ENCODE results near the gene SMS.
A peak's percentile ranks its signal among the peaks of the same experiment; 100 is the strongest.

Gene SMS

DNA sequence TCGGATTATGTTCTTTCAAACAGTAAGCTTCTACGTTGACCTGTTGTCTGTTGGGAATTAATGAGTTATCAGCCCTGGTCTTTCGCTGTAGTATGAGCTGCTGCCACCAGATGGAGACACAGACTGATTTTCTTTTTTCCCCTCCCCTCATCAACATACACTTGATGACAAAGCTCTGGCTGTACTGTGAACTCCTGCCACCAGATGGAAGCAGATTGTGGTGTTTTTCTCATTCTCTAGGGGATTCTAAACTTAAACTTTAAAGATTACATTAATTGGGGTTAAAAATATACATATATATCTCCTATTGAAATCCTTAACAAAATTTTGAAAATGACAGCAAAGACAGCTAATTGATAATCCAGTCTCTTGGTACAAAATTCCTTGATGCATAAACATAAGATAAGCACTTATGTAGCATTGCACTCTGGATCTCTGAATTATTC, 44.8 kb downstream of the SMS start:
- Mint-ChIP-seq H3K36me3 (peaks cover 8% of the 10 kb centered on the region), H3K4me1 (ENCODE audit: low read depth) (peaks cover 14% of the 10 kb centered on the region), H3K9me3 (ENCODE audit: low read depth) (no peaks in the 10 kb centered on the region), H3K27ac (peak overlapping the region; percentile 19), H3K27me3 (no peaks in the 10 kb centered on the region), H3K4me3 (no peak overlapping the region)

DNA sequence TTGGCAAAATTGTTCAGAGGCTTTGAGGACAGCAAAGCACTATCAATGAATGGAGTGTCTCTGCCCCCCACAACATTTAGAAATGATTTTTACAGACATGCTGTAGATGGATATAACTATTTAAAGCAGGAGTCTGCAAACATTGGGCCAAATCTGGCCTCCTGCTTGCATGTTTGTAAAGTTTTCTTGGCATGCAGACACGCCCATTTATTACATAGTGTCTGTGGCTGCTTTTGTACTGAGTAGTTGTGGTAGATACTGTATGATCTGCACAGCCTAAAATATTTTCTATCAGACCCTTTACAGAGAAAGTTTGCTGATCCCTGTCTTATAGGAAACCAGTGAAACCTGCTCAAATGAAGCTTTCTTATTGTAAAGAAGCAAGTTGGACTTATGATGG, 46.1 kb downstream of the SMS start:
- Mint-ChIP-seq H3K4me3 (no peak overlapping the region), H3K27ac (no peak overlapping the region), H3K9me3 (ENCODE audit: low read depth) (no peaks in the 10 kb centered on the region), H3K4me1 (ENCODE audit: low read depth) (peaks cover 19% of the 10 kb centered on the region), H3K36me3 (peaks cover 11% of the 10 kb centered on the region), H3K27me3 (no peaks in the 10 kb centered on the region)

DNA sequence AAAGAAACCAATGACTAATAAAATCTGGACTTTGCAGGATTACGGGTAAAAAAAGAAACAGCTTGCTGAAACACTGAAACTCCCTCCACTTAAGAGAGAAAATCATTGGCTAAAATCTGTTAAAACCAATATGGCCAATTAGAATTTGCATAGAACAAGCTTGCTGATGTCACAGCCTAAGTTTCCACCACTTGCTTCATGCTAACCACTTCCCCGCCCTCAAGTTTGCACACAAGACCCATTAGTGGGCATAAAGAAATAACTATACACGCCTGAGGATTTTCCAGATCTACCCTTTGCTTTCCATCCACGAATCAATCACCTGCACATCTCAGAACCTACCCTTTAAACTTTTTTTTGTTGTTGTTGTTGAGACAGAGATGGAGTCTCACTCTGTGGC, 48.9 kb downstream of the SMS start:
- Mint-ChIP-seq H3K4me3 (no peak overlapping the region), H3K27me3 (no peaks in the 10 kb centered on the region), H3K27ac (peak overlapping the region; percentile 82), H3K4me1 (ENCODE audit: low read depth) (peaks cover 23% of the 10 kb centered on the region), H3K36me3 (peaks cover 13% of the 10 kb centered on the region), H3K9me3 (ENCODE audit: low read depth) (no peaks in the 10 kb centered on the region)

DNA sequence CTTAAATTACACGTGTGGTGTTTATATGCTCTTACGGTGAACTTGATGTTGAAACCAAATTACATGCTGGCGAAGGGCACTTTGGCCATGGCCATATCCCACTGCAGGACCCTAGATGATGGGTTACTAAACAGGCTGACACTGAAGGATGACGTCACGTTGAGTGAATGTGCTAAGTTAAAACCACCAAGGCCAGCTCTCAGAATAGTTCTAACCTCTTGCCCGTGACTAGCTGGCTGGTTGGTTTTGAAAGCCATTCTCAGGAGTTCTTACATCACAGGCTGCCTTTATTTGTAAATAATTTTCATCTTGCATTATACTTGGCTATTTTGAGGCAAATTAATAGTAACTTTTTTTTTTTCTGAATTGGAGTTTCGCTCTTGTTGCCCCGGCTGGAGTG, 50.3 kb downstream of the SMS start:
- Mint-ChIP-seq H3K4me3 (no peak overlapping the region), H3K27me3 (no peaks in the 10 kb centered on the region), H3K4me1 (ENCODE audit: low read depth) (peaks cover 29% of the 10 kb centered on the region), H3K9me3 (ENCODE audit: low read depth) (no peaks in the 10 kb centered on the region), H3K36me3 (peaks cover 11% of the 10 kb centered on the region), H3K27ac (peak overlapping the region; percentile 85)

DNA sequence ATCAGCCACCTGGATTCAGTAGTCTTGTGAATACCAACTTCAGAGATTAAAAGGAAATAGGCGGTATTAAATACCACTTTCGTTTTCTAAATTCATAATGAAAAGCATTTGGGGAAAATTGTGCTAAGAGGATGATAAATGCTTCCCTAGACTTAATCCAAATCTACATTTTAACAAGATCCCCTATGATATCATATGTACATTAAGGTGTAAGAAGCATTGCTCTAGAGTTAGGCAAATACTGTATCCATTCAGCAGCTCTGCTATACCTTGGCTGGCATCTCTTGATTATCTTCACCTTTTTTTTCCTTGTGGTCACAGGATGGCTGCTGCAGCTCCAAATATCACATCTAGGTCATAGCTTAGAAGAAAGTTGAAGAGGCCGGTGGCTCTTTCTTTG, 51.0 kb downstream of the SMS start:
- Mint-ChIP-seq H3K4me3 (peak overlapping the region; percentile 17), H3K4me1 (ENCODE audit: low read depth) (peaks cover 34% of the 10 kb centered on the region), H3K27me3 (no peaks in the 10 kb centered on the region), H3K27ac (peak overlapping the region; percentile 85), H3K36me3 (peaks cover 13% of the 10 kb centered on the region), H3K9me3 (ENCODE audit: low read depth) (no peaks in the 10 kb centered on the region)

DNA sequence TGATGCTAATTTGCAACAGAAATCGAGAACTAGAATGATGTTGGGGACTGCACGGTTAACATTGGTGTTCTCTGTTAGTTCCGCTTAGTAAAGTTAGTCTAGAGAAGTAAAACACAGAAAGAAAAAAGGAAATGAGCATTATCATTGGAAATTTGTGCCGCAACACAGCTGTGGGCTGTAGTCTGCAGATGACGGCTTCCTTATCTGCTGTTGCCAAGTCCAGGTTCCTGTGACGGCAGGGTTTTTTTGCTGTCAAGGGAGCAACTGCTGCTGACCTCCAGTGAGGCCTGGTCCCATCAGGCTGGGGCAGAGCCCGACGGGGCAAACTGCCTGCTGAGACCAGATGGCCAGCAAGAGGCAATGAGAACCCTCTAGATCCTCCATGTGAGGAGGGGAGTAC, 52.8 kb downstream of the SMS start:
- H3K4me3 Mint-ChIP-seq: no peak overlapping the region
- no peaks in the 10 kb centered on the region for H3K9me3 Mint-ChIP-seq (ENCODE audit: low read depth)
- peaks cover 13% of the 10 kb centered on the region for H3K36me3 Mint-ChIP-seq
- peaks cover 38% of the 10 kb centered on the region for H3K4me1 Mint-ChIP-seq (ENCODE audit: low read depth)
- H3K27ac Mint-ChIP-seq: peak overlapping the region; percentile 58
- no peaks in the 10 kb centered on the region for H3K27me3 Mint-ChIP-seq

DNA sequence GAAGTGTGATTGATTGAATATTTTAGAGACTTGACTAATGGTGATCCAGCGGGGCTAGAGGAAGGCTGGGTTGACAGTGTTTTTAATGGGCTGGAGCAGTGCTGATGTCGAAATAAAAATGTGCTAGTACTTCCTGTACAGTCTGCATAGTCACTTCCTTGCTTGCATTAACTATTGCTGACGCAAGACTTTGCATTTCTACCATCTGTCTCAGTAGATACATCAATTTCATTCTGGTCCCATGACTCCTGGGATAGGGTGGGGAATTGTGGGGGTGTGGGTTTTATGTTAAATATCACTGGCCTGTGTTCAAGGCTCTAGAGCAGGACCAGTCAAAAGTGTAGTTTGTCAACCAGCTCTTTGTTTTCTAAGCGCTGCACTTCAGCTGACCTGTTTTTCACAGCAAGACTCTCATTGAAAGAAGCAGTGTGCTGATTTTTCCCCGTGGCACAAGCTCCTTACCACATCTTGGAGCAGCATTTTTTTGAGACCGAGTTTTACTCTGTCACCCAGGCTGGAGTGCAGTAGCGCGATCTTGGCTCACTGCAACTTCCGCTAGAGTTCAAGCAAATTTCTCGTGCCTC, 56.5 kb downstream of the SMS start:
- no peaks in the 10 kb centered on the region for H3K27me3 Mint-ChIP-seq
- no peaks in the 10 kb centered on the region for H3K9me3 Mint-ChIP-seq (ENCODE audit: low read depth)
- H3K4me3 Mint-ChIP-seq: no peak overlapping the region
- H3K36me3 Mint-ChIP-seq: peaks cover 4% of the 10 kb centered on the region
- peak overlapping the region; percentile 83 for H3K27ac Mint-ChIP-seq
- H3K4me1 Mint-ChIP-seq (ENCODE audit: low read depth): peaks cover 19% of the 10 kb centered on the region

DNA sequence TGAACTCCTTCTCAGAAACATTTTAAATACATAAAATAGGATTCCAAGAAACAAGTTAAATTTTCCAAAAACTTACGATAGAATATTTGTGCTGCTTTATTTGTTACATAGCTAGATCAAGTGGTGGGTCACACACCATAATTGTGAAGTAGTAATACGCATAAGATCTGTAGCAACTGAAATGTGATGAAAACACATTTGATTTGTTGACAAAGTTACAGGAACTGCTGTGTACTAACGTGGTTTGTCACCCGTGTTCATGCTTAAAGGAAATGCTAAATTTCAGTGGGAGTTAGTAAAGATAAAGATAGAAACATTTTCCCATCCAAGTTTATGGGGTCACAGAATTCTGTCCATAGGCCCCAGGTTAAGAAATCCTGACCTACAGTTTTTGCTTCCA, 57.5 kb downstream of the SMS start:
- Mint-ChIP-seq H3K27ac (no peak overlapping the region), H3K36me3 (peaks cover 9% of the 10 kb centered on the region), H3K9me3 (ENCODE audit: low read depth) (no peaks in the 10 kb centered on the region), H3K4me3 (no peak overlapping the region), H3K27me3 (no peaks in the 10 kb centered on the region), H3K4me1 (ENCODE audit: low read depth) (peaks cover 23% of the 10 kb centered on the region)

DNA sequence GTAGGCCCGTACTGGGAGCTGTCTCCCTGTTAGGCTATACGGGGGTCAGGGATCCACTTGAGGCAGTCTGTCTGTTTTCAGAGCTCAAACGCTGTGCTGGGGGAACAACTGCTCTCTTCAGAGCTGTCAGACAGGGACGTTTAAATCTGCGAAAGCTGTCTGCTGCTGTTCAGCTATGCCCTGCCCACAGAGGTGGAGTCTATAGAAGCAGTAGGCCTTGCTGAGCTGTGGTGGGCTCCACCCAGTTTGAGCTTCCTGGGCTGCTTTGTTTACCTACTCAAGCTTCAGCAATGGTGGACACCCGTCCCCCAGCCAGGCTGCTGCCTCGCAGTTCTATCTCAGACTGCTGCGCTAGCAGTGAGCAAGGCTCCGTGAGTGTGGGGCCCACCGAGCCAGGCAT, 64.4 kb downstream of the SMS start:
- H3K9me3 Mint-ChIP-seq (ENCODE audit: low read depth): no peaks in the 10 kb centered on the region
- H3K4me1 Mint-ChIP-seq (ENCODE audit: low read depth): peaks cover 23% of the 10 kb centered on the region
- H3K27me3 Mint-ChIP-seq: no peaks in the 10 kb centered on the region
- H3K4me3 Mint-ChIP-seq: no peak overlapping the region
- peaks cover 6% of the 10 kb centered on the region for H3K36me3 Mint-ChIP-seq
- H3K27ac Mint-ChIP-seq: no peak overlapping the region

DNA sequence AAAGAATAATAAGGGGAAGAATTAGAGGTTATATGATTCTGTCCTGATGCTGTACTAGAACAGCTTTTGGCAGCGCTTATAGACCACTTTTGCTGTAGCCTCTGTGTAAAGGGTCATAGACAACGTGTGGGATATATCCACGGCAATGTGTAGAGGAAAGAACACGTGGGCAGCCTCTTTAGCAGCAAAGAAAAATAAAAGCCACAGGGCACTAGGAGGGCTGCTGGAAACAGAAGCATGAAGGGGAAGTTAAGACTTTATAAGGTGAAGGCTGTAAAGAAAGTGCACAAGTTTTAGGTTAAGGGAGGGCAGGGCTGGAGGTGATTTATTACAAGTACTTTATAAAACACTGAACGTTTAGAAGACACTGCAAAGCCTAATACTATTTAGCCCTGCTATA, 71.5 kb downstream of the SMS start:
- H3K9me3 Mint-ChIP-seq (ENCODE audit: low read depth): no peaks in the 10 kb centered on the region
- H3K36me3 Mint-ChIP-seq: peaks cover 2% of the 10 kb centered on the region
- no peaks in the 10 kb centered on the region for H3K27me3 Mint-ChIP-seq
- H3K4me3 Mint-ChIP-seq: no peak overlapping the region
- no peak overlapping the region for H3K27ac Mint-ChIP-seq
- H3K4me1 Mint-ChIP-seq (ENCODE audit: low read depth): peaks cover 16% of the 10 kb centered on the region

DNA sequence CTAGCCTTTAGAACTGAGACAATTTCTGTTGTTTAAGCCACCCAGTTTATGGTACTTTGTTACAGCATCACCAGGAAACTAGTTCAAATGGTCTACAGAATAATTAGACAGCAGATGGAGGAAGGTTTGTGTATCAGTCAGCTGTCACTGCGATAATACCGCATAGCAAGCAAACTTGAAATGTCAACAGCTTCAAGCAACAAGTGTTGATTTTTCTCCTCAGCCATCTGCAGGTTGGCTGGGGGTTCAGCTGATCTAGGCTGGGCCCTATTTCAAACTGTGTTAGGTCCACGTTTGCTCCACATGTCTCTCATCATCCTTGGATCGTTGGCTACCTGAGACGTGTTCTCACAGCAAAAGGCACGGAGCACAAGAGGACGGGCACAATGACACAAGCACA, 72.4 kb downstream of the SMS start:
- peaks cover 10% of the 10 kb centered on the region for H3K4me1 Mint-ChIP-seq (ENCODE audit: low read depth)
- H3K9me3 Mint-ChIP-seq (ENCODE audit: low read depth): no peaks in the 10 kb centered on the region

DNA sequence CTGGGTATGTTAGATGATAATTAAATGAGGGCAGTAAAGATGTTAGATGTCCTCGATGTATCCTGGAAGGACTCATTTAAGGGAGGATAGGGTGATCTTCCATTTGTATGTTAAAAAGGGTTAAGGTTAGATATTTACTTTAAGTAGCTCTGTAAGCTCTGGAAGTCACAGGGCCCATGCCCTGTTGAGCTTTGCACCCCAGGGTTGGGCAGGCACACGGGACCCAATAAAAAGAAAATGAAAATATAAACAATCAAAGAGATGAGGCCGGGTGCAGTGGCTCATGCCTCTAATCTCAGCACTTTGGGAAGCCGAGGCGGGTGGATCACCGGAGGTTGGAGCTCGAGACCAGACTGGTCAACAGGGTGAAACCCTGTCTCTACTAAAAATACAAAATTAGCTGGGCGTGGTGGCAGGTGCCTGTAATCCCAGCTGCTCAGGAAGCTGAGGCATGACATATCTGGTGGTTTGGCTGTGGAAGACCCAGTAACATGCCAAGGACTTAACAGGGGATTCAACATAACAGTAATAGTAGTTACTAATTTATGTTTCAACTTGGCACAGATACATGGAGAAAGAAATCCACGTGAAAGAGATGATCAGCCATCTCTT, 74.7 kb downstream of the SMS start:
- Mint-ChIP-seq H3K36me3 (peaks cover 2% of the 10 kb centered on the region), H3K4me1 (ENCODE audit: low read depth) (peaks cover 3% of the 10 kb centered on the region), H3K27ac (no peak overlapping the region), H3K4me3 (no peak overlapping the region), H3K27me3 (no peaks in the 10 kb centered on the region), H3K9me3 (ENCODE audit: low read depth) (no peaks in the 10 kb centered on the region)

More for the DNA sequence above, 72.4 kb downstream of the SMS start:
- Mint-ChIP-seq H3K27ac (no peak overlapping the region), H3K4me3 (no peak overlapping the region), H3K27me3 (no peaks in the 10 kb centered on the region), H3K36me3 (peaks cover 2% of the 10 kb centered on the region)

DNA sequence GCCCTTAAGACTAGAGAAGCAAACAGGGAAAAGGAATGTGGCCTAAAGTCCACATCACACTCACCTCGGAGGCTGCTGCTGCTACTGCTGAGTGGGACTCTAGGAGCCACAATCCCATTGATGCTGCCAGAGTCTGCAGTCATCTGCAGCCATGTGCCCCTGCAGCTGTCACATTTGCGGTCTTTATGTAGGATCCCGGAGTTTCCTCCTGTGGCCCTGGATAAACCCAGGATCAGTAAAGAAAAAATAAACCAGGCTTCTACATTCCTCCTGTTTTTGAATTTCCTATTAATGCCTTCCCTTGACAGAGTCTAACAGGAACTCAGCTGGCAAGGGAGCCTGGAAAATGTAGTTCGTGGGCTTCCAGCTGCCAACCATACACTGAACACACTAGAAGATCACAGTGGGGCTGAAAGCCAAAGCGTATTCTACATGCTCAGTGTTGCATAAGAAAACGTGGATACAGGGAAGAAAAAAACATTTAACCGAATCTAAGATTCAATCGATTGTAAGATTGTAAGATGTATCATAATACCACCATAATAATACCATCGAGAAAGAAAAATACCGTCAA, 81.3 kb downstream of the SMS start:
- H3K27ac Mint-ChIP-seq: no peak overlapping the region
- no peak overlapping the region for H3K4me3 Mint-ChIP-seq
- no peaks in the 10 kb centered on the region for H3K4me1 Mint-ChIP-seq (ENCODE audit: low read depth)
- H3K27me3 Mint-ChIP-seq: no peaks in the 10 kb centered on the region
- H3K36me3 Mint-ChIP-seq: no peaks in the 10 kb centered on the region
- no peaks in the 10 kb centered on the region for H3K9me3 Mint-ChIP-seq (ENCODE audit: low read depth)

DNA sequence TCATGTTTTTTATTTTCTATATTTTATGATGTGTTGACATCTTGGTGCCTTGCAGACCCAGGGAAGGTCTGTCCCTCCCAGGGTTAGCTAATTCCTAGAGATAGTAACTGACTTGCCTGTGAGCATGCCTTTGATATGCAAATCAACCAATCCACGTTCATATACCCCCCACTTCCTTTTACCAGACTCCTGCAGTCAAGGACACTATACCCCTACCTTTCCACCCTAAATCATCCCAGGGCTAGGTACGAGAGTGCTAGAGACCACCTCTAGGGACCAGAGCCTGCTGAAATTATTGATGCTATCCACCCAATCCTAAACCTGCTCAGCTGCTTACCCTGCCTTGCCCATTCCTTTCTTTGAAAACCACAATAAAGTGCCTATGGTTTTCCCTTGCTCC, 84.1 kb downstream of the SMS start:
- peaks cover 7% of the 10 kb centered on the region for H3K4me1 Mint-ChIP-seq (ENCODE audit: low read depth)
- no peaks in the 10 kb centered on the region for H3K27me3 Mint-ChIP-seq
- H3K9me3 Mint-ChIP-seq (ENCODE audit: low read depth): no peaks in the 10 kb centered on the region
- no peak overlapping the region for H3K4me3 Mint-ChIP-seq
- no peak overlapping the region for H3K27ac Mint-ChIP-seq
- H3K36me3 Mint-ChIP-seq: no peaks in the 10 kb centered on the region

DNA sequence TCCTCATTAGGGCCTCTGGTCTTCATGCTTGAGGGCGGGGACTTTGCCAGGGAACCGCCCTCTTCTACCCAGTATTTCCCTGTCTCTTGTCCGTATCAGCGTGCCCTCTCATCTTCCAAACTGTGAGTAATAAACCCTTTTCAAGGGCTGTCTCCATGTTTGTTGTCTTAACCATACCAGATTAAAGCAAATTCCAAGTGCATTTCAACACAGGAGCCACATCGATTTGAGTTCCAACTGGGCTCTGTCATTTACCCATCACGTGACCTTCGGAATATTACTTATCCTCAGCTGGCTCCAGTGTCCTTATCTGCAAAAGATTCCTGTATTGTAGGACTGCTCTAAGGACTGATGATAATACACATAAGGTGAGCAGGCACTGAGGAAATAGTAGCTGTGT, 85.2 kb downstream of the SMS start:
- Mint-ChIP-seq H3K27me3 (no peaks in the 10 kb centered on the region), H3K27ac (no peak overlapping the region), H3K36me3 (no peaks in the 10 kb centered on the region), H3K4me3 (no peak overlapping the region), H3K4me1 (ENCODE audit: low read depth) (peaks cover 7% of the 10 kb centered on the region), H3K9me3 (ENCODE audit: low read depth) (no peaks in the 10 kb centered on the region)

DNA sequence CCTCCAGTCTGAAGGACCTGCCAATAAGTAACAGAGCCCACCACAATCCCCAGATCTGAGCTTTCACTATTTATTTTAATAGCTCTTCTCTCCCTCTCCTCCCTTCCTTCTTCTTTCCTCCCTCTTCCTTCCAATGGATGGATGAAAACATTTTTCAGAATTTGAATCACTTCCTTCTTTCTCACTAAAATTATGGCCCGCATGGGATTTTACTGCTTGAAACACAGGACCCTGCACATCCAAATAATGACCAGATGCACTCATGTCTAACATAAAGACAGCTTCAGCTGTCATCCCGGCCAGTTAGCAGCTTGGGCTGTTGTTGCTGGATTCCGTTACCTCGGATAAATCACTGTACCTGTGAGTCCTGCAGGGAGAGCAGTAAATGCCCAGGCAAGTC, 86.2 kb downstream of the SMS start:
- Mint-ChIP-seq H3K27me3 (no peaks in the 10 kb centered on the region), H3K27ac (no peak overlapping the region), H3K9me3 (ENCODE audit: low read depth) (no peaks in the 10 kb centered on the region)

More for the DNA sequence above, 86.2 kb downstream of the SMS start:
- no peak overlapping the region for H3K4me3 Mint-ChIP-seq
- H3K36me3 Mint-ChIP-seq: no peaks in the 10 kb centered on the region
- peaks cover 7% of the 10 kb centered on the region for H3K4me1 Mint-ChIP-seq (ENCODE audit: low read depth)
